HS-27A (cell line): ENCODE measurements around the gene FAM13C.
A peak's percentile ranks its signal among the peaks of the same experiment; 100 is the strongest.
"Not testable (repeated sequence)": the region's sequence is repeated elsewhere in the genome, so short reads cannot be mapped to it uniquely, and the experiment has no call there.

Experiments used
- DNase-seq: peaks from one replicate; pipeline ENCODE4 v3.0.0-alpha.2; 2012; ENCODE audit warnings: low read depth, missing footprints

The FAM13C gene

DNA sequence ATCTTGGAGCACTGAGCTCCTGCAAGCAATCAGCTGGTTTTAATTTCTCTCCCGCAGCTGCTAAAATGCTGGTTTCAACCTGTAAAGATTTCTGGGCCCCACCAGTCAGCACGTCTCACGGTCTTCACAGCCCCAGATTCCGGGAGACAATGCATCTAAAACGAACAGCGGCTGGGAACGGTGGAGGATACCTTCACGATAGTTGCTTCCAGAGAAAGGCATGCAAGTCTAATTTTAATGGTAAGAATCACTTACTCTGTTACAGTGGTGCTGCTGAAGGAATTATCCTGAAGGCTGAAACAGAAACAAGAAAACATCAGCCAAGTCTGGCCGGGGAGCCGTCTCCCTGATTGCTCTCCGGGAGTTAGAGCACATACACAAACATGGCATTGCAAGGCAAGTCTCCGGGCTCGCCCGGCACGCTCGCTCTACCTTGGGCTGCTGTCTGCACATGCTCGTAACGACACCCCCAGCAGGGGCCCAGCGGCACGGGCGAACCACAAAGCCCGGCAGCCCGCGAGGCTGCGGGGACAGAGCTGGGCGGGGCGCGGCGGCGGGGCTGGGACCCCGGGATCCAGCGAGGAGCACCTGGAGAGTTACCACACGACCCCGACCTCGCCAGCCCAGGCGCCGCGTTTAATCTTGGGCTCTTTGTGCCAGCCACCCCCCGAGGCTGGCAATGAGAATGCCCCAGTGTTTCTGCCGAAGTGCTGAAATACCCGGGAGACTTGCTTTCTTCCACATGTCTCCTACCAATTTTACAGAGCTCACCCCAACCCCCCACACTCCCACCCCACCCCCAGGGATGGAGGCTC, at the start of gene FAM13C:
TSS of gene FAM13C (minus strand) at position 406 of the 815 bp plus-strand sequence. CDS start at position 317, 89 bp downstream.
- no peak for DNase-seq

DNA sequence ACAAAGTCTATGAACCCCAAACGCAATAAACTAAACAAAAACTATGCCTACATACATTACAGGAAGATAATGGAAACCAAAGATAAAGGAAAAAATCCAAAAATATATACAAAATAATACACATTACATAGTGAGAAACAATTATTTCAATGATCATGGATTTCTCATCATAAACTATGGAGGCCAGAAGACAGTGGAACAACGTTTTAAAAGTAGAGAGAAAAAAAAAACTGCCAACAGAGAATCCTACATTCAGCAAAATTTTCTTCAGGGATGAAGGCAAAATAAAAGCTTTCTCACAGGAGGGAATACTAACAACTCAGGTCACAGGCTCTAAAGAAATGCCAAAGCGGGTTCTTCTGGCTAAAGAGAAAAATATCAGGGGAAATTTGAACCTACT, 42.9 kb upstream of the FAM13C start:
- DNase-seq: no peak

GRCh38 chr10:59400214-59400613, 37.9 kb upstream of the FAM13C start:
- no peak for DNase-seq

DNA sequence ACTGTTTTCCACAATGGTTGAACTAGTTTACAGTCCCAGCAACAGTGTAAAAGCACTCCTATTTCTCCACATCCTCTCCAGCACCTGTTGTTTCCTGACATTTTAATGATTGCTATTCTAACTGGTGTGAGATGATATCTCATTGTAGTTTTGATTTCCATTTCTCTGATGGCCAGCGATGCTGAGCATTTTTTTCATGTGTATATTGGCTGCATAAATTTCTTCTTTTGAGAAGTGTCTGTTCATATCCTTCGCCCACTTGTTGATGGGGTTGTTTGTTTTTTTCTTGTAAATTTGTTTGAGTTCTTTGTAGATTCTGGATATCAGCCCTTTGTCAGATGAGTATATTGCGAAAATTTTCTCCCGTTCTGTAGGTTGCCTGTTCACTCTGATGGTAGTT, 37.0 kb upstream of the FAM13C start:
- DNase-seq: not testable (repeated sequence)

GRCh38 chr10:59397961-59398360, 35.6 kb upstream of the FAM13C start:
- no peak for DNase-seq

DNA sequence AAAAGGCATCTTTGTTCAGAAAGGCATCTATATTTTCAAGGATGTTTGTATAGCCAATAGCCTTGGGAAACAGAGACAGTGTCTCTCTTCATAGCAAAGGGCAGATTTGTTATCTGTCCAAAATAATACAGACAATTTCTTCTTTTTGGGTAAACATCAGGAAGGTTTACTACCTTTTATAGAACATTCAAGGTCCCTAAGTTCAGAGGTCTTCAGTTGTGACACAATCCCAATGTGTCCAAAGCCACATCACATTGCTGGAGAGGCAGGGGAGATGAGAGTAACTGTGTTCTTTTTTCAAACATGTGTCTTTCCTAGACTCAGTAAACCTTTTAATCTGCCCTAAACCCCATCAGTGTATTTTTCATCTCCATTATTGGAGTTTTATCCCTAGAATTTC, 33.6 kb upstream of the FAM13C start:
- no peak for DNase-seq

- no peak for DNase-seq
These were observed 31.0 kb upstream of the FAM13C start for GRCh38 chr10:59393349-59393748.

GRCh38 chr10:59391060-59391459, 28.7 kb upstream of the FAM13C start:
- no peak for DNase-seq

GRCh38 chr10:59388671-59388976, 26.3 kb upstream of the FAM13C start:
- DNase-seq: no peak

DNA sequence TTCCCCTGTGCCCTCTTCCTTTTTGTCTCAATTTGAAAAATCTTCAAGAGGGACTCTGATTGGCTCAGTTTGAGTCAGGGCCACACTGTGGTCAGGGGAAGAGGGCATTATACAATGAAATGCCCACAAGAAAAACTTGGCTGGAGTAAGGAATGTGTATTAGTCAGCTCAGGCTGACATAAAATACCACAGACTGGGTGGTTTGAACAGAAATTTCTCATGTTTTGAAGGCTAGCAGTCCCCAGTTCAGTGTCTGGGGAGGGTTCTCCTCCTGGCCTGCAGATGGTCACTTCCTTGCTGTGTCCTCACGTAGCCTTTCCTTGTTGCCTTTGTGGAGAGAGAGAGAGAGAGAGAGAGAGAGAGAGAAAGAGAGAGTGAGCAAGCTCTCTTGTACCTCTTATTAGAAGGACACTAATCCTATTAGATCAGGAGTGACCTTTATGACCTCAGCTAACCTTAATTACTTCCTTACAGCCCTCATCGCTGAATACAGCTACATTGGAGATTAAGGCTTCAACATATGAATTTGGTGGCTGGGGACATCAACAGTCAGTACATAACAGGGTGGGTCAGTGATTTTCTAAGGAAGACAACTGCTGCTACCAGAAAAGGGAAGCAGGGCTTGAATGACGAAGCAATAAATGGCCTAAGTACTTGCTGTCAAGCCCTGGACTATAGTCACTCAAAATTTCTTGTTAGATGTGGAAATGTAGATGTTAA, 25.8 kb upstream of the FAM13C start:
- peak; percentile 83 for DNase-seq

DNA sequence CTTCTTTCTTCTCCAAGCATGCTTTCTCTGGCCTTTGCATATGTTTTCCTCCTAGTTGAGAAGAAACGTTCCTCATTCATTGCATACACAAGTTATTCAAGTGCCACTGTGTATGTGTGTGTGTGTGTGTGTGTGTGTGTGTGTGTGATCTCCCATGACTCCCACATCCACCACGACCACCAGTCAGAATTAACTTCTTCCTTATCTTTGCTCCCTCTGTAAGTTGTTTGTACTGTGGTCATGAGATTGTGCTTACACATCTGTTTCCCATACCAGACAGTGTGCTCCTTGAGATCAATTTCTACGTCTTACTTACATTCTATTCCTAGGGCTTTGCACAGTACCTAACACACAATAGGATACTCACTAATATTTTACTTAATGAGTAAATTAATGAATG, 22.4 kb upstream of the FAM13C start:
- DNase-seq: no peak

GRCh38 chr10:59383908-59384307, 21.6 kb upstream of the FAM13C start:
- no peak for DNase-seq

GRCh38 chr10:59383436-59383835, 21.1 kb upstream of the FAM13C start:
- no peak for DNase-seq

- no peak for DNase-seq
These were observed 20.5 kb upstream of the FAM13C start for GRCh38 chr10:59382831-59383295.

DNA sequence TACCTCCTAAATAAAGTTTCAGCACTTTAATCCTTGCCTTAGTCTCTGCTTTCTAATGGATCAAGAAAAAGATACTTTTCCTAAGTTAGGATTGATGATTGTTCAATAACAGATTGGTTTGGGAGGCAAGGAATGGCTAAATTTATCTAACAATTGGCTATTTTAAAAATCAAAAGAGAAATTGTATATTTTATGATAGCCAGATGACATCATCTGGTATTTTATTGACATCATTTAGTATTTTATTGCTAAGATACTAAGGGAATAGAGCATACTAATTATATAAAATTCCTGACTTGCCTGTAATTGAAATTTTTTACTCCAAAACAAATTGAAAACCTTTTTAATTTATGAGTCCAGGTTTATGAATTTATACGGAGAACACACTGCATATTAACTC, 19.3 kb upstream of the FAM13C start:
- no peak for DNase-seq

GRCh38 chr10:59376846-59377245, 14.5 kb upstream of the FAM13C start:
- no peak for DNase-seq

DNA sequence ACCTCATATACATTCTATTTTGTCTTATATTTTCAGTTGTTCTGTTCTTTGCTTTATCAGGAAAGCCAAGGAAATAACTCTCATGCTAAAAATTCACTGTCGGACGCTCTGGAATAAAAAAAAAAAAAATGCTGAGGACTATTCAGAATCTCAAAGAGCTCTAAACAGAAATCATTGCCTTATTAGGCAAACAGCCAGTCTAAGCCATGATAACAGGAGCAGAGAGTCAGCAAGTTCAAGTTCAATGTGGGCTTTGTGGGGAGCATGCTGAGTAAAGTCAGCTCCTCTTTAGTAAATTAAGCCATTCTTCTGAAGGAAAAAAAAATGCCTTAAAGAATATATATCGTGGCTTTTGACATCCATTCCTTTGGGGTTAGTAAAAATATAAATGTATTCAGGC, 13.6 kb upstream of the FAM13C start:
- no peak for DNase-seq

GRCh38 chr10:59374916-59375315, 12.6 kb upstream of the FAM13C start:
- DNase-seq: no peak

GRCh38 chr10:59373071-59373470, 10.7 kb upstream of the FAM13C start:
- DNase-seq: no peak

- DNase-seq: no peak
These were observed 10.2 kb upstream of the FAM13C start for GRCh38 chr10:59372543-59372942.

DNA sequence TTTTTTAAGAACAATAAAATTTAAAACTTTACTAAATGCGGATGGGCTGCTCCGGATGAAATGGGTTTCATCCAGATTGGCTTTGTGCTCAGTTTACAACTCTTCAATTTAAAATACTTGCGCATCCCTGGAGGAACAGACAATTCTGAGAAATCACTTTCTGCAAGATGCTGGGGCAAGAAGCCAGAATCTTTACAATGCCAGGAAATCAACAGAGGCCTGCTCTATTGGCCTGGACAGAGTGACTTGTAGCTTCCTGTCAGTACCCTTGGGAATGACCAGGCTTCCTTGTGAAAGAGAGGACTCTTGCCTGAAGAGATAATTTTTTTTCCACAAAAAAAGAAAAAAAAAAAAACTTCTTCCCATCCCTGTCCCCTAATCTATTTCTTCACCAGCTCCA, 3.9 kb upstream of the FAM13C start:
- DNase-seq: no peak

DNA sequence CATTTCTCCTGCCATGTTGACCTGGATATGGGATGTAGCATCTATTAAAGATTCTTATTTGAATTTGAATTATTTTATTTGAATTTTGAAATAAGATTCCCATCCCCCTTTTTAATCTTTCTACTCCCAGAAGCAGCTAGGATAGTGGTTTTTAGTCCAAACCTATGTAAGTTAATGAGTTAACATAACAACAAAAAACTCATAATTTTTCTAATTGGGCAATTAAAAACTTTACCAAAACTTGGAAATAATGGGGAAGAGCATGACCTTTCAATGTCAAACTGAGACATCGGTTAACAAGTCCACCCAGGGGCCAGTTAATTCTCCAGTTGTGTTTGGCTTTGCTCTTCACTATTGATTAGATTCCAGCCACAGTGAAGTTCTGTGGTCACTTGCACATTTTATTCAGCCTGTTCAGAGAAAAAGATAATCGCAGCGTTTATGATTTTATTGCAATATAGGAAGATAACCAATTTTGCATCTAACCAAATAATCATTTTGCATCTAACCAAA, 1.2 kb upstream of the FAM13C start:
- DNase-seq: no peak

DNA sequence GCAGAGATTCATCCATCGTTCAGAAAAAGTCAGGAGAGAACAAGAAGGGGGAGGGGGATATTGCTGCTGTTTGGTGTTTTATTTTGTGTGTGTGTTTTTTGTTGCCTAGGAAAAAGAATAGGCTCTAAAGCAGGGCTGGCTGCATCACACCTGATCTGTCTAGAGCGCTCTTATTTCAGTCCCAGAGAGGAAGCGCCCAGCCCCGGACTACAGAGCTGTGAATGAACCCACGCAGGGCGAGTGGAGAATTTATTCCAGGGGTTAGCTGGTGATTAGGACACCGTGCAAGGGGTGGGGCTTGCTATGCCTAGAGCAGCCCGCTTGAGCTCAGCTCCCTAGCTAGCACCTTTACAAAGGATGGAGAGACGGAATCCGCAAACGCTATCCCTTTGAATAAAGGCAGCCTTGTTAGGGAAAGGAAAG, 621 bp upstream of the FAM13C start:
- no peak for DNase-seq
